Erythroblast (primary cell): ENCODE results near the gene NKX1-2.

Experiments used
- GATA1 ChIP-seq: IDR thresholded peaks from 2 replicates; pipeline ENCODE4 v1.6.1; 2011; ENCODE audit warnings: low read depth, mild to moderate bottlenecking, control low read depth, low read length, moderate library complexity
- POLR2A ChIP-seq: IDR thresholded peaks from 2 replicates; pipeline ENCODE4 v1.6.1; 2011; ENCODE audit warnings: mild to moderate bottlenecking, low read length

GRCh38 chr10:124498056-124498455, 48.2 kb upstream of the NKX1-2 start:
- TF ChIP-seq POLR2A = no peak
- TF ChIP-seq GATA1 = no peak
